SK-N-SH treated with all-trans-retinoic acid at 6 μM for 48 hours (cell line): ENCODE data around the gene DPYSL4.

Experiments
- CSRNP3 ChIP-seq: fragments of 250-450 bp; sonication (Bioruptor Pico); IDR thresholded peaks from 2 replicates; pipeline ENCODE4 v1.5.1; 2021; ENCODE audit warnings: mild to moderate bottlenecking, moderate library complexity
- ESRRG ChIP-seq: fragments of 250-450 bp; sonication (Bioruptor Pico); IDR thresholded peaks from 2 replicates; pipeline ENCODE4 v1.6.1; 2021; ENCODE audit warnings: mild to moderate bottlenecking
- GLIS3 ChIP-seq: fragments of 250-450 bp; sonication (Bioruptor Pico); IDR thresholded peaks from 2 replicates; pipeline ENCODE4 v1.5.0; 2020; ENCODE audit warnings: mild to moderate bottlenecking, moderate library complexity
- ZC3H10 ChIP-seq: fragments of 250-450 bp; sonication (Bioruptor Pico); IDR thresholded peaks from 2 replicates; pipeline ENCODE4 v1.5.1; 2021; ENCODE audit warnings: mild to moderate bottlenecking, moderate library complexity
- ZFP30 ChIP-seq: fragments of 450-650 bp; formaldehyde crosslinking; IDR thresholded peaks from 2 replicates; pipeline ENCODE4 v1.5.0; 2022; ENCODE audit warnings: mild to moderate bottlenecking, moderate library complexity
- TF ChIP-seq, protein P1 (sequence below): fragments of 250-450 bp; sonication (Bioruptor Pico); IDR thresholded peaks from 2 replicates; pipeline ENCODE4 v1.8.0; 2021; ENCODE audit warnings: low read depth, mild to moderate bottlenecking, moderate library complexity, borderline replicate concordance
- TF ChIP-seq, protein P2 (sequence below): fragments of 250-450 bp; sonication (Bioruptor Pico); IDR thresholded peaks from 2 replicates; pipeline ENCODE4 v1.5.1; 2020; ENCODE audit warnings: low read depth, mild to moderate bottlenecking, moderate library complexity

DNA sequence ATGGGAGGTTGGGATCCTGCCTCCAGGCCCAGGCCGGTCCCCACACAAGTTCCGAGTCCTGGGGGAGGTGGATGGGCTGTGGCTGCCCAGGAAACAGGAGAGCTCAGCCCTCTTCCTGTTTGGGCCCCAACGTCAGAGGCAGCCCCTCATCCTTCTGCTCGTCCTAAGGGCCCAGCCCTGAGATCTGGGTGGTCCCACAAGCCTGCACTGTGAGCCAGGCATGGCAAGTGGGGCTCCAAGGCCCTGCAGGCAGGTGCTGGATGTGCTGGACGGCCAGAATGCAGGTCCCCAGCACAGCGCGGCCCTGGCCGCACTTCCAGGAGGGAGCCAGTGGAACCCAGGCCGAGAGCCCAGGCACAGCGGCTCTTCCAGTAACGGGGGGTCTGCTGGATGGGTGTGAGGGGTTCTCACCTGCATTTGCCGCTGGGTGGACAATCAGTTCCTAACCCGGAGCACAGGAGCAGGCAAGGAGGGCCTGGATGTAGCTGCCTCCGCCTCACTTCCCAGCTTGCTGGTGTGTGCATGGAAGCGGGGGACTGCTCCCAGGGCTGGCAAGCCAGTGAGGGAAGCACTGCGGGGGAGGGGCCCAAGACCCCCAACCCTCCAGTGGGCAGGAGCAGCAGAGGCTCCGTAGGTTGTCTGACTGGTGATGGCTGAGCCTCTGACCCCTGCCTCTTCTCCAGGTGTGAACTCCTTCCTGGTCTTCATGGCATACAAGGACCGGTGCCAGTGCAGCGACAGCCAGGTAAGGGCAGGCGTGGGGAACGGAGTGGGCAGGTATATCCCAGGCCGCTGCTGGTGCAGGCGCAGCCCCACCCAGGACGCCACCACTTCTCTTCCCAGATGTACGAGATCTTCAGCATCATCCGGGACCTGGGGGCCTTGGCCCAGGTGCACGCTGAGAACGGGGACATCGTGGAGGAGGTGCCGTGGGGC is 9.7 kb downstream of the DPYSL4 start:
- TF ChIP-seq ESRRG (CRISPR knock-in tag) = no peak
- TF ChIP-seq, protein P1, sequence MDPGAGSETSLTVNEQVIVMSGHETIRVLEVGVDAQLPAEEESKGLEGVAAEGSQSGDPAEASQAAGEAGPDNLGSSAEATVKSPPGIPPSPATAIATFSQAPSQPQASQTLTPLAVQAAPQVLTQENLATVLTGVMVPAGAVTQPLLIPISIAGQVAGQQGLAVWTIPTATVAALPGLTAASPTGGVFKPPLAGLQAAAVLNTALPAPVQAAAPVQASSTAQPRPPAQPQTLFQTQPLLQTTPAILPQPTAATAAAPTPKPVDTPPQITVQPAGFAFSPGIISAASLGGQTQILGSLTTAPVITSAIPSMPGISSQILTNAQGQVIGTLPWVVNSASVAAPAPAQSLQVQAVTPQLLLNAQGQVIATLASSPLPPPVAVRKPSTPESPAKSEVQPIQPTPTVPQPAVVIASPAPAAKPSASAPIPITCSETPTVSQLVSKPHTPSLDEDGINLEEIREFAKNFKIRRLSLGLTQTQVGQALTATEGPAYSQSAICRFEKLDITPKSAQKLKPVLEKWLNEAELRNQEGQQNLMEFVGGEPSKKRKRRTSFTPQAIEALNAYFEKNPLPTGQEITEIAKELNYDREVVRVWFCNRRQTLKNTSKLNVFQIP (CRISPR knock-in tag) = no peak
- TF ChIP-seq ZFP30 (CRISPR knock-in tag) = no peak
- TF ChIP-seq GLIS3 (CRISPR knock-in tag) = no peak
- no peak for TF ChIP-seq CSRNP3 (CRISPR knock-in tag)
- TF ChIP-seq ZC3H10 (CRISPR knock-in tag) = no peak
- TF ChIP-seq, protein P2, sequence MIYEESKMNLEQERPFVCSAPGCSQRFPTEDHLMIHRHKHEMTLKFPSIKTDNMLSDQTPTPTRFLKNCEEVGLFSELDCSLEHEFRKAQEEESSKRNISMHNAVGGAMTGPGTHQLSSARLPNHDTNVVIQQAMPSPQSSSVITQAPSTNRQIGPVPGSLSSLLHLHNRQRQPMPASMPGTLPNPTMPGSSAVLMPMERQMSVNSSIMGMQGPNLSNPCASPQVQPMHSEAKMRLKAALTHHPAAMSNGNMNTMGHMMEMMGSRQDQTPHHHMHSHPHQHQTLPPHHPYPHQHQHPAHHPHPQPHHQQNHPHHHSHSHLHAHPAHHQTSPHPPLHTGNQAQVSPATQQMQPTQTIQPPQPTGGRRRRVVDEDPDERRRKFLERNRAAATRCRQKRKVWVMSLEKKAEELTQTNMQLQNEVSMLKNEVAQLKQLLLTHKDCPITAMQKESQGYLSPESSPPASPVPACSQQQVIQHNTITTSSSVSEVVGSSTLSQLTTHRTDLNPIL (CRISPR knock-in tag) = no peak
